HCT116 (cell line): ENCODE measurements around the gene PTBP1. TPM values are rescaled to one million over a fixed set of nuclear protein-coding genes. Genes with fewer than 3 reads are reported as not detected.
A peak's percentile ranks its signal among the peaks of the same experiment; 100 is the strongest.

Experiments used
- ATAC-seq: fragments of 200-7000 bp; cut with Tn5 transposase; 2 replicates; pipeline ENCODE4 v1.9.1; 2020; ENCODE audit warnings: mild to moderate bottlenecking, moderate library complexity
- BruUV-seq: library from RNA; stranded (reverse); fragments of 400-500 nt; replicated peaks from 2 replicates; lab custom pipeline; 2021; lab: Mats Ljungman, UMichigan
- CTCF ChIA-PET: fragments of 300-600 bp; sonication (Branson Sonifier 250); formaldehyde crosslinking; loops from one replicate; lab custom pipeline; 2021; ENCODE audit warnings: antibody characterized with exemption; lab: Charles Lee
- POLR2A ChIA-PET: fragments of 300-600, 350-600 bp; sonication (Branson Sonifier 250); formaldehyde crosslinking; loops from one replicate; lab custom pipeline; 2021; ENCODE audit warnings: antibody characterized with exemption; lab: Charles Lee
- RAD21 ChIA-PET, 2 experiments: fragments of 300-600 bp; sonication (Branson Sonifier 250); formaldehyde crosslinking; loops; one replicate each; lab custom pipeline; 2023; ENCODE audit warnings: low total read pairs in 2 of 2; ENCODE audit not compliant: uncharacterized antibody in 2 of 2, unreplicated experiment in 2 of 2, low non-redundant PET in 1 of 2; lab: Charles Lee
- DNase-seq: peaks from one replicate; pipeline ENCODE4 v3.0.0-alpha.2; 2010; ENCODE audit warnings: low read depth, low spot score
- H2AFZ ChIP-seq: fragments of 200-600 bp; shearing (Covaris generic), sonication (generic); 2 replicates; pipeline ENCODE4 v1.6.1; 2017; ENCODE audit warnings: low read depth, mixed run types, mixed read lengths, antibody characterized with exemption, low read length; ENCODE audit not compliant: poor library complexity, severe bottlenecking
- H3K27ac ChIP-seq: 2 replicates; pipeline ENCODE4 v1.5.1; 2012; ENCODE audit warnings: low read depth, low read length
- H3K27me3 ChIP-seq: fragments of 200-600 bp; sonication (generic); 2 replicates; pipeline ENCODE4 v1.6.1; 2016; ENCODE audit warnings: mixed run types, low read length, mixed read lengths; ENCODE audit not compliant: insufficient read depth
- H3K36me3 ChIP-seq, 2 experiments: fragments of 200-500 bp in 1 of 2; fragments of 200-600 bp in 1 of 2; sonication (Bioruptor generic) in 1 of 2; sonication (generic) in 1 of 2; 2 replicates each; pipeline versions ENCODE4 v1.5.1 to v1.6.1; 2014 to 2016; ENCODE audit warnings: low read length in 2 of 2, inconsistent platforms in 1 of 2, mixed read lengths in 1 of 2, mixed run types in 1 of 2; ENCODE audit not compliant: insufficient read depth in 2 of 2, control insufficient read depth in 1 of 2
- H3K4me1 ChIP-seq, 2 experiments: fragments of 200-600 bp in 1 of 2; sonication (generic) in 1 of 2; 2 replicates each; pipeline versions ENCODE4 v1.5.1 to v1.6.1; 2012 to 2017; ENCODE audit warnings: low read length in 2 of 2, inconsistent platforms in 1 of 2, mild to moderate bottlenecking in 1 of 2, mixed read lengths in 1 of 2, mixed run types in 1 of 2, moderate library complexity in 1 of 2; ENCODE audit not compliant: insufficient read depth in 2 of 2, control insufficient read depth in 1 of 2
- H3K4me2 ChIP-seq: fragments of 200-600 bp; sonication (generic); 2 replicates; pipeline ENCODE4 v1.6.1; 2017; ENCODE audit warnings: mixed run types, low read length, mixed read lengths
- H3K4me3 ChIP-seq, 2 experiments: fragments of 200-600 bp in 1 of 2; sonication (generic) in 1 of 2; replicated peaks in 1 of 2; 2 replicates each; pipeline ENCODE4 v1.5.1; 2011 to 2016; ENCODE audit warnings: low read length in 2 of 2, control low read depth in 1 of 2, low read depth in 1 of 2, mild to moderate bottlenecking in 1 of 2, mixed read lengths in 1 of 2, mixed run types in 1 of 2
- H3K79me2 ChIP-seq: fragments of 200-600 bp; sonication (generic); 2 replicates; pipeline ENCODE4 v1.6.1; 2017; ENCODE audit warnings: mild to moderate bottlenecking, mixed run types, low read length, moderate library complexity, mixed read lengths; ENCODE audit not compliant: insufficient read depth
- H3K9ac ChIP-seq: fragments of 200-600 bp; sonication (generic); 2 replicates; pipeline ENCODE4 v1.6.1; 2016; ENCODE audit warnings: low read length, mixed read lengths
- H3K9me2 ChIP-seq: fragments of 200-600 bp; sonication (generic), shearing (Covaris generic); 2 replicates; pipeline ENCODE4 v1.6.1; 2017; ENCODE audit warnings: mixed run types, mild to moderate bottlenecking, moderate library complexity; ENCODE audit not compliant: insufficient read depth
- H3K9me3 ChIP-seq, 2 experiments: fragments of 200-500 bp in 1 of 2; fragments of 200-600 bp in 1 of 2; sonication (Bioruptor generic) in 1 of 2; sonication (generic) in 1 of 2; 2 replicates each; pipeline ENCODE4 v1.6.1; 2014 to 2017; ENCODE audit warnings: low read length in 2 of 2, mixed read lengths in 2 of 2, inconsistent platforms in 1 of 2, low read depth in 1 of 2, mild to moderate bottlenecking in 1 of 2, mixed run types in 1 of 2, moderate library complexity in 1 of 2; ENCODE audit not compliant: control insufficient read depth in 1 of 2, insufficient read depth in 1 of 2
- H4K20me1 ChIP-seq: fragments of 200-600 bp; sonication (generic), shearing (Covaris generic); 2 replicates; pipeline ENCODE4 v1.6.1; 2017; ENCODE audit warnings: mixed run types, mild to moderate bottlenecking, moderate library complexity; ENCODE audit not compliant: insufficient read depth
- CBX3 ChIP-seq: IDR thresholded peaks from 2 replicates; pipeline ENCODE4 v1.6.1; 2012; ENCODE audit warnings: low read depth
- CTCF ChIP-seq, 3 experiments: fragments of 200-600 bp in 1 of 3; sonication (generic) in 1 of 3; IDR thresholded peaks in 2 of 3; conservative IDR thresholded peaks in 1 of 3; 2 replicates each; pipeline ENCODE4 v1.5.1; 2012 to 2017; ENCODE audit warnings: low read depth in 2 of 3, low read length in 2 of 3, antibody characterized with exemption in 1 of 3, borderline replicate concordance in 1 of 3, control low read depth in 1 of 3, mild to moderate bottlenecking in 1 of 3, mixed read lengths in 1 of 3, mixed run types in 1 of 3, moderate library complexity in 1 of 3; ENCODE audit not compliant: insufficient read depth in 1 of 3
- ELF1 ChIP-seq: IDR thresholded peaks from 2 replicates; pipeline ENCODE4 v1.6.1; 2012; ENCODE audit warnings: low read depth, borderline replicate concordance
- FOSL1 ChIP-seq: IDR thresholded peaks from 2 replicates; pipeline ENCODE4 v1.6.1; 2012; ENCODE audit warnings: low read depth
- JUND ChIP-seq: IDR thresholded peaks from 2 replicates; pipeline ENCODE4 v1.6.1; 2012
- POLR2AphosphoS5 ChIP-seq: IDR thresholded peaks from 2 replicates; pipeline ENCODE4 v1.6.1; 2011; ENCODE audit warnings: mild to moderate bottlenecking, low read depth, low read length, moderate library complexity
- RAD21 ChIP-seq: IDR thresholded peaks from 2 replicates; pipeline ENCODE4 v1.6.1; 2012; ENCODE audit warnings: low read depth, mild to moderate bottlenecking
- SRF ChIP-seq: IDR thresholded peaks from 2 replicates; pipeline ENCODE4 v1.6.1; 2012; ENCODE audit warnings: low read depth
- TCF7L2 ChIP-seq: IDR thresholded peaks from 2 replicates; pipeline ENCODE4 v1.7.0; 2011; ENCODE audit warnings: borderline replicate concordance, inconsistent platforms; ENCODE audit not compliant: insufficient read depth, insufficient read length; ENCODE audit errors: extremely low read depth
- YY1 ChIP-seq: IDR thresholded peaks from 2 replicates; pipeline ENCODE4 v1.6.1; 2011; ENCODE audit warnings: low read length, low read depth, moderate library complexity, mild to moderate bottlenecking; ENCODE audit not compliant: insufficient replicate concordance; ENCODE audit errors: extremely low read depth
- ZBTB33 ChIP-seq: IDR thresholded peaks from 2 replicates; pipeline ENCODE4 v1.6.1; 2011; ENCODE audit warnings: mild to moderate bottlenecking, low read length, moderate library complexity; ENCODE audit not compliant: insufficient replicate concordance; ENCODE audit errors: extremely low read depth
- ZFX ChIP-seq: fragments of 450-650 bp; IDR thresholded peaks from 2 replicates; pipeline ENCODE4 v1.6.1; 2017
- intact Hi-C: fragments of 100-400 bp; cut with micrococcal nuclease; formaldehyde crosslinking; loops from 2 replicates; pipeline ENCODE4 v1.10.0; 2022
- total RNA-seq: library from RNA; stranded (reverse); gene quantifications from one replicate; pipeline ENCODE4 v1.2.1, GENCODE V29; 2021; ENCODE audit not compliant: unreplicated experiment

PTBP1 gene
- total RNA-seq, 1 experiment from 2014 or later, result 676 TPM

- no TSS peak for BruUV-seq
- Histone ChIP-seq H3K9me3 (no peaks in the 10 kb centered on the region), H3K27me3 (no peaks in the 10 kb centered on the region), H4K20me1 (peaks cover 28% of the 10 kb centered on the region; the same call in 1 of the 2 replicates), H3K4me3 (no peak overlapping the region), H3K9ac (no peak overlapping the region), H3K27ac (no peak overlapping the region), H3K79me2 (peaks cover 81% of the 10 kb centered on the region), H3K9me2 (no peaks in the 10 kb centered on the region), H3K36me3 (peaks cover 60 to 78% of the 10 kb centered on the region in 2 experiments; a peak in 3 of 4 replicates), H3K4me1 (no peaks in the 10 kb centered on the region), H2AFZ (no peak overlapping the region), H3K4me2 (no peak overlapping the region)
- RAD21 ChIA-PET, result no interaction called here
- ATAC-seq (no peak), DNase-seq (no peak)
- CTCF ChIA-PET, result no interaction called here
- POLR2A ChIA-PET, result no interaction called here
- intact Hi-C loops, result no loop called here
- TF ChIP-seq ZBTB33 (no peak), YY1 (no peak), RAD21 (no peak), POLR2AphosphoS5 (0 out of 2 replicates have a peak, but pooled peaks have one; percentile 19), CBX3 (no peak), JUND (no peak)
Measured at GRCh38 chr19:808423-808775, 11.1 kb downstream of the PTBP1 start.

- Histone ChIP-seq H4K20me1 (peaks cover 17% of the 10 kb centered on the region; the same call in 1 of the 2 replicates), H3K9me2 (no peaks in the 10 kb centered on the region), H3K9me3 (no peaks in the 10 kb centered on the region), H3K27ac (0 out of 2 replicates have a peak overlapping the region, but pooled peaks have one; percentile 3), H3K36me3 (peaks cover 44 to 59% of the 10 kb centered on the region in 2 experiments; a peak in 3 of 4 replicates), H2AFZ (no peak overlapping the region), H3K79me2 (peaks cover 62% of the 10 kb centered on the region), H3K4me1 (no peaks in the 10 kb centered on the region), H3K4me3 (no peak overlapping the region), H3K4me2 (no peak overlapping the region), H3K27me3 (no peaks in the 10 kb centered on the region), H3K9ac (no peak overlapping the region)
- POLR2A ChIA-PET, result no interaction called here
- ATAC-seq (no peak), DNase-seq (no peak)
- CTCF ChIA-PET, result no interaction called here
- intact Hi-C loops, result no loop called here
- no TSS peak for BruUV-seq
- RAD21 ChIA-PET, result no interaction called here
- TF ChIP-seq YY1, result no peak
- TF ChIP-seq ELF1, result no peak
- TF ChIP-seq FOSL1, result no peak
- no peak for TF ChIP-seq TCF7L2
- TF ChIP-seq ZFX, result no peak
- no peak for TF ChIP-seq CTCF (IDR thresholded peaks at IDR 0.05 in 2 of 3, conservative IDR thresholded peaks at IDR 0.05 in 1 of 3; ENCODE audit: borderline replicate concordance in 1 of 3, insufficient read depth in 1 of 3, low read depth in 2 of 3, low read length in 2 of 3)
- TF ChIP-seq SRF, result no peak
Measured at GRCh38 chr19:810077-810855, 13.0 kb downstream of the PTBP1 start.
